Ascending aorta (tissue), 2 donors: ENCODE measurements around the gene NTF3. TPM values are rescaled to one million over a fixed set of nuclear protein-coding genes. Genes with fewer than 3 reads are reported as not detected.

Experiments
- DNase-seq, 2 donors: peaks; one replicate each; pipeline ENCODE4 v3.0.0-alpha.2; 2019; ENCODE audit warnings: low spot score in 2 of 2
- H3K27ac ChIP-seq, 2 donors: fragments of 200-600 bp; sonication (generic); one replicate each; pipeline ENCODE4 v1.5.1; 2016 to 2017; ENCODE audit warnings: mild to moderate bottlenecking in 1 of 2
- H3K27me3 ChIP-seq: fragments of 200-600 bp; sonication (generic); one replicate; pipeline ENCODE4 v1.5.1; 2017
- H3K36me3 ChIP-seq, 2 donors: fragments of 200-600 bp; sonication (generic); one replicate each; pipeline ENCODE4 v1.5.1; 2016
- H3K4me1 ChIP-seq, 2 donors: fragments of 200-600 bp; sonication (generic); one replicate each; pipeline ENCODE4 v1.5.1; 2016 to 2017; ENCODE audit warnings: mild to moderate bottlenecking in 1 of 2
- H3K4me3 ChIP-seq, 2 donors: fragments of 200-600 bp; sonication (generic); one replicate each; pipeline ENCODE4 v1.5.1; 2016 to 2017; ENCODE audit warnings: mild to moderate bottlenecking in 1 of 2
- H3K9me3 ChIP-seq, 2 donors: fragments of 200-600 bp; sonication (generic); one replicate each; pipeline ENCODE4 v1.5.1; 2016
- CTCF ChIP-seq, 3 experiments: fragments of 200-600 bp in 2 of 3; fragments of 450-650 bp in 1 of 3; sonication (generic) in 2 of 3; IDR thresholded peaks; one replicate each; pipeline ENCODE4 v1.5.1; 2016 to 2019; ENCODE audit warnings: antibody characterized with exemption in 3 of 3, mild to moderate bottlenecking in 1 of 3, moderate library complexity in 1 of 3
- intact Hi-C: fragments of 100-400 bp; cut with DNase I; formaldehyde crosslinking; loops from one replicate; pipeline ENCODE4 v1.15.1; 2023
- total RNA-seq: library from RNA; depleted of rRNA; stranded (reverse); fragments of >200 nt; gene quantifications from one replicate; pipeline ENCODE4 v1.1.0, GENCODE V29; 2016

The NTF3 gene
- total RNA-seq, 1 donor from 2014 or later: 58.9 TPM

DNA sequence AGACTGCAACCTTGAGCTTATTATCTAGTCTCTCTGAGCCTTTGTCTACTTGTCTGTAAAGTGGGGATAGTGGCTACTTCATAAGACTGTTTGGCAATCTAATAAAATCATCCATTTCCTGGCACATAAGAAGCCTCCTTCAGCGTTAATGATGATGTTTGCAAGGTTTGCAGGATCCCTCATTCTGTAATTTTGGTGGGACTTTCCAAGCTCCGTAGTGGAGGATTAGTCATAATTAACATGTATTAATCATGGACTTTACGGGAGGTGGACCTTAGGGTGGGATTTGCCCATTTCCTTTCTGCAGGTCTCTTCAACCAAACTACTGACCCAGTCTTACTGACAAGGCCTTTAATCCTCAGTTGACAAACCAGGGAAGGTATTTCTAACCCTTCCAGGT, 66.2 kb downstream of the NTF3 start:
- no peak for TF ChIP-seq CTCF (IDR thresholded peaks at IDR 0.05)
- Histone ChIP-seq H3K4me3 (no peak overlapping the region), H3K36me3 (peaks cover 5 to 10% of the 10 kb centered on the region in 2 donors), H3K4me1 (peaks cover 0 to 8% of the 10 kb centered on the region in 2 donors), H3K27me3 (no peaks in the 10 kb centered on the region), H3K9me3 (no peaks in the 10 kb centered on the region), H3K27ac (no peak overlapping the region)
- intact Hi-C loops: no loop called here
- DNase-seq: no peak

DNA sequence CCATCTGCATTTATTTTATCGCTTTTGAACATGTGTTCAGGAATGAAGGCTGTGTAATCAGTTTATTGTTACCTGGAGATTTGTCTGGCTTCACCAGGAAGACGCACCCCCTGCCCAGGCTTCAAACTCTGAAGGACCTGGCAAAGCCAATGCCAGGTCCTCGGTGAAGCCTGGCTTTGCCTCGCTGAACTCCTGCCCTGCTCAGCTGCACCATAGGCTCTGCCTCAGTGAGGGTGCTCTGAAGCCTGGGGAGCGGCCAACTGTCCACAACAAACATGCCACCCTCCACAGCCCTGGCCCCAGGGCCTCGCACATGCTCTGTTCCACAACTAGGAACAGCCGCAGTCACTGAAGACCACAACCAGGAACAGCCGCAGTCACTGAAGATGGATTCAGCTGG, 66.9 kb downstream of the NTF3 start:
- TF ChIP-seq CTCF (IDR thresholded peaks at IDR 0.05): no peak
- Histone ChIP-seq H3K9me3 (no peaks in the 10 kb centered on the region), H3K36me3 (peaks cover 5 to 8% of the 10 kb centered on the region in 2 donors), H3K4me1 (peaks cover 0 to 2% of the 10 kb centered on the region in 2 donors), H3K4me3 (no peak overlapping the region), H3K27ac (no peak overlapping the region), H3K27me3 (no peaks in the 10 kb centered on the region)
- intact Hi-C loops: no loop called here
- peak in 1 of 2 donors; percentile 53 for DNase-seq

DNA sequence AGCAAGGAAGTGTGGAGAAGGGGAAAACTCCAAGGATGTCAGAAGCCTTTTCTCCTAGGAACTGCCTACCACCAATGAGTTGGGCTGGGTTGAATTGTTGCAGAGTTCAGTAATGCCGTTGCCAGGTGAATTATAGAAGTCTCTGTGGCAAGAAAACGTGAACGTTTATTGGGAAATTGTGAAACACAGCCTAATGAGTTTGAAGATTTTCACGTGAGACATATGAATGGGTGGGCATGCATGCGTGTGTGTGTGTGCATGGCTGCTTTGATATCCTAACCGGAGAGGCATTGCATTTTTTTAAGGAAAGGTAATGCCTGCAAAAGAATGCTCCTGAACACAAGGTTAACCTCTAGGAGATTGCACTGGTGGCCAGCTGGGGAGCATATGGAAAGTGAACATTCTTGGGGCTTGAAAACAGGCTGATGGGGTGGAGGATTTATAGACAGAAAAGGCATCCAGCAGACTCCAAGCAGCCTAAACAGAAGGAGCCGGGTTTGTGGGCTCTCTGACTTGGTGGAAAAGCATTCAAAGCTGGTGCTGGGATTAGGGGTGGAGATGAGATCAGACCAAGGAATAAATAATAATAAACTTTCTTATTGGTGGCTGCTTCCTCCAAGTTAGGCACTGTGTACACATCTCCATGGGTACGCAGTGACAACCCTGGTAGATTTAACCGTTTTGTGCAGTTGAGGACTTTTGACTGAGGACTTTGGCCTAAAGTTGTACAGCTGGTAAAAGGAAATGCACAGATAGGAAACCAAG, 67.8 kb downstream of the NTF3 start:
- intact Hi-C loops: no loop called here
- H3K9me3 ChIP-seq: no peaks in the 10 kb centered on the region
- H3K36me3 ChIP-seq: no peaks in the 10 kb centered on the region
- H3K4me1 ChIP-seq: peaks cover 0 to 2% of the 10 kb centered on the region in 2 donors
- no peak for TF ChIP-seq CTCF (IDR thresholded peaks at IDR 0.05)
- peak in 1 of 2 donors; percentile 40 for DNase-seq
- H3K4me3 ChIP-seq: no peak overlapping the region
- no peak overlapping the region for H3K27ac ChIP-seq
- H3K27me3 ChIP-seq: no peaks in the 10 kb centered on the region

GRCh38 chr12:5500331-5500659, 68.4 kb downstream of the NTF3 start:
- intact Hi-C loops: no loop called here

DNA sequence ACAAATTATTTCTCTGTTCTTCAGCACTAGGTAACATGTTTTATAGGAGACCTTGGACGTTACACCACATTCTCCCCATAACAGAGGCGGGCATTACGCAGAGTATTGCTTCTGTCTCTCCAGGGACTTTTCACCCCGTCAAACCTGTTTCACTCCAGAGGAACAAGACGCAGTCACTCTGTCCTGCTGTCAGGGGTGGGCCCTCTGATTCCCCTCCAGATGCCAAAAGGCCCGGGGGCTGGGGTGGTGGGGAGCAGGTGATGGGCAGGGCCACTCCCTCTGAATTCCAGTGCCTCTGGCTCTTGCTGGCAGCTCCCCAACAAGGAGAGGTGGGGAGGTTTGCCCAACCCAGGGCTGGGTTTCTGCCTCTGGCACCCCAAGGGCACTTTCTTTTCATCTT, 71.9 kb downstream of the NTF3 start:
- Histone ChIP-seq H3K9me3 (no peaks in the 10 kb centered on the region), H3K4me1 (no peaks in the 10 kb centered on the region), H3K27ac (no peak overlapping the region), H3K4me3 (no peak overlapping the region), H3K27me3 (no peaks in the 10 kb centered on the region), H3K36me3 (no peaks in the 10 kb centered on the region)
- TF ChIP-seq CTCF (IDR thresholded peaks at IDR 0.05): no peak
- DNase-seq: peak in 1 of 2 donors; percentile 40
- intact Hi-C loops: no loop called here

More at GRCh38 chr12:5500331-5500659, 68.4 kb downstream of the NTF3 start:
- Histone ChIP-seq H3K27ac (no peak overlapping the region), H3K4me1 (peaks cover 0 to 2% of the 10 kb centered on the region in 2 donors), H3K27me3 (no peaks in the 10 kb centered on the region), H3K4me3 (no peak overlapping the region), H3K36me3 (no peaks in the 10 kb centered on the region), H3K9me3 (no peaks in the 10 kb centered on the region)
- peak in 1 of 2 donors; percentile 27 for DNase-seq
- no peak for TF ChIP-seq CTCF (IDR thresholded peaks at IDR 0.05)
